C4-2B (cell line): Measurements from ENCODE around the gene CAMK2G.

ENCODE experiments used
- H3K27ac ChIP-seq: fragments of 450-650 bp; 2 replicates; pipeline ENCODE4 v1.5.1; 2017
- CTCF ChIP-seq: fragments of 450-650 bp; conservative IDR thresholded peaks from 2 replicates; pipeline ENCODE4 v1.5.1; 2017; ENCODE audit warnings: mild to moderate bottlenecking
- ZFX ChIP-seq: fragments of 450-650 bp; IDR thresholded peaks from 2 replicates; pipeline ENCODE4 v1.6.1; 2017

Gene CAMK2G

GRCh38 chr10:73859428-73859783 lies 14.9 kb downstream of the CAMK2G start:
- no peak overlapping the region for H3K27ac ChIP-seq
- TF ChIP-seq CTCF: no peak
- TF ChIP-seq ZFX: no peak

- H3K27ac ChIP-seq: no peak overlapping the region
- TF ChIP-seq CTCF (no peak), ZFX (no peak)
Measured at GRCh38 chr10:73858750-73859427, 15.5 kb downstream of the CAMK2G start.

- H3K27ac ChIP-seq: no peak overlapping the region
- no peak for TF ChIP-seq ZFX
- no peak for TF ChIP-seq CTCF
Measured at GRCh38 chr10:73858013-73858708, 16.2 kb downstream of the CAMK2G start.

GRCh38 chr10:73857446-73857845 lies 16.9 kb downstream of the CAMK2G start:
- no peak overlapping the region for H3K27ac ChIP-seq
- TF ChIP-seq CTCF (no peak), ZFX (no peak)

GRCh38 chr10:73856261-73856660 lies 18.1 kb downstream of the CAMK2G start:
- no peak overlapping the region for H3K27ac ChIP-seq
- TF ChIP-seq CTCF (no peak), ZFX (no peak)

- TF ChIP-seq ZFX (no peak), CTCF (no peak)
- no peak overlapping the region for H3K27ac ChIP-seq
Measured at GRCh38 chr10:73855413-73855812, 18.9 kb downstream of the CAMK2G start.

- no peak overlapping the region for H3K27ac ChIP-seq
- no peak for TF ChIP-seq ZFX
- no peak for TF ChIP-seq CTCF
Measured at GRCh38 chr10:73854310-73854709, 20.0 kb downstream of the CAMK2G start.
